Colonic mucosa (tissue), 4 donors: ENCODE results near the gene GRHPR. TPM values are rescaled to one million over a fixed set of nuclear protein-coding genes. Genes with fewer than 3 reads are reported as not detected.

Experiments used
- DNase-seq: peaks from one replicate; pipeline ENCODE4 v3.0.0-alpha.2; 2020
- H3K27ac ChIP-seq: fragments of 200-600 bp; one replicate; pipeline ENCODE4 v1.8.0; 2021
- H3K27me3 ChIP-seq: fragments of 200-600 bp; one replicate; pipeline ENCODE4 v1.8.0; 2021
- H3K36me3 ChIP-seq: fragments of 200-600 bp; one replicate; pipeline ENCODE4 v1.8.0; 2021
- H3K4me1 ChIP-seq: fragments of 200-600 bp; one replicate; pipeline ENCODE4 v1.8.0; 2021; ENCODE audit warnings: mild to moderate bottlenecking
- H3K4me3 ChIP-seq: fragments of 200-600 bp; one replicate; pipeline ENCODE4 v1.8.0; 2021
- H3K9ac ChIP-seq, 2 donors: one replicate each; pipeline ENCODE4 v1.7.0; 2013; ENCODE audit warnings: control low read depth in 2 of 2, low read depth in 2 of 2, low read length in 2 of 2
- H3K9me3 ChIP-seq: fragments of 200-600 bp; one replicate; pipeline ENCODE4 v1.8.0; 2021
- CTCF ChIP-seq: fragments of 200-600 bp; IDR thresholded peaks from one replicate; pipeline ENCODE4 v1.8.0; 2022; ENCODE audit warnings: antibody characterized with exemption, mild to moderate bottlenecking
- intact Hi-C: fragments of 100-400 bp; cut with DNase I; formaldehyde crosslinking; loops from one replicate; pipeline ENCODE4 v1.14.1; 2022
- total RNA-seq, 2 donors: library from RNA; stranded (reverse); fragmentation: NEBNext Ultra II Directional in 1 of 2; extraction: Animal tissue kit (Norgen Biotek cat#: 25700) in 1 of 2; gene quantifications; one replicate each; pipeline ENCODE4 v1.2.1, GENCODE V29; 2021
- donor health status: healthy.
- donor health status: DM: no; HTN: no; CAD: no.
- donor health status: DM: no; HTN: no; CAD: no.

Gene GRHPR
- 10 to 100 TPM; 71.1 to 94.0 TPM for total RNA-seq

GRCh38 chr9:37422289-37423104 is at the start of gene GRHPR:
GRHPR (plus strand) TSS chr9:37422696; CDS start chr9:37422751, 55 bp downstream.
- Histone ChIP-seq H3K4me1 (peaks cover 15% of the 10 kb centered on the region), H3K4me3 (peak within 1 kb of the TSS; percentile 84), H3K9me3 (no peaks in the 10 kb centered on the region), H3K36me3 (no peaks in the 10 kb centered on the region), H3K27ac (peak within 1 kb of the TSS; percentile 70), H3K27me3 (no peaks in the 10 kb centered on the region), H3K9ac (peak within 1 kb of the TSS; percentile 78 to 84)
- TF ChIP-seq CTCF: no peak
- peak; percentile 93 for DNase-seq
- intact Hi-C loops: no loop called here

GRCh38 chr9:37372839-37373238 is 49.7 kb upstream of the GRHPR start:
- intact Hi-C loops: no loop called here
- no peak for TF ChIP-seq CTCF
- Histone ChIP-seq H3K4me3 (no peak overlapping the region), H3K27me3 (no peaks in the 10 kb centered on the region), H3K9ac (no peak overlapping the region), H3K9me3 (no peaks in the 10 kb centered on the region), H3K27ac (no peak overlapping the region), H3K36me3 (no peaks in the 10 kb centered on the region), H3K4me1 (no peaks in the 10 kb centered on the region)
- DNase-seq: no peak

- H3K4me3 ChIP-seq: no peak overlapping the region
- intact Hi-C loops: no loop called here
These were observed 48.9 kb upstream of the GRHPR start for GRCh38 chr9:37373621-37374020.

GRCh38 chr9:37374892-37375291 is 47.6 kb upstream of the GRHPR start:
- DNase-seq: no peak
- Histone ChIP-seq H3K4me3 (no peak overlapping the region), H3K9me3 (no peaks in the 10 kb centered on the region), H3K27ac (no peak overlapping the region), H3K36me3 (no peaks in the 10 kb centered on the region), H3K9ac (no peak overlapping the region), H3K27me3 (no peaks in the 10 kb centered on the region), H3K4me1 (no peaks in the 10 kb centered on the region)
- no peak for TF ChIP-seq CTCF
- intact Hi-C loops: no loop called here

More at GRCh38 chr9:37373621-37374020, 48.9 kb upstream of the GRHPR start:
- H3K27ac ChIP-seq: no peak overlapping the region
- H3K4me1 ChIP-seq: no peaks in the 10 kb centered on the region
- no peak for DNase-seq
- H3K9ac ChIP-seq: no peak overlapping the region
- H3K36me3 ChIP-seq: no peaks in the 10 kb centered on the region
- no peaks in the 10 kb centered on the region for H3K9me3 ChIP-seq
- H3K27me3 ChIP-seq: no peaks in the 10 kb centered on the region
- TF ChIP-seq CTCF: no peak

- H3K9me3 ChIP-seq: no peaks in the 10 kb centered on the region
- no peaks in the 10 kb centered on the region for H3K27me3 ChIP-seq
- no peak overlapping the region for H3K9ac ChIP-seq
- DNase-seq: no peak
- H3K4me3 ChIP-seq: no peak overlapping the region
- no peak overlapping the region for H3K27ac ChIP-seq
- intact Hi-C loops: no loop called here
- no peak for TF ChIP-seq CTCF
- no peaks in the 10 kb centered on the region for H3K36me3 ChIP-seq
- no peaks in the 10 kb centered on the region for H3K4me1 ChIP-seq
These were observed 44.5 kb upstream of the GRHPR start for GRCh38 chr9:37377688-37378612.
